Subcutaneous adipose tissue (tissue), 4 donors: Measurements from ENCODE around the gene PSKH1. TPM values are rescaled to one million over a fixed set of nuclear protein-coding genes. Genes with fewer than 3 reads are reported as not detected.

Experiments used
- total RNA-seq, 4 donors: library from RNA; depleted of rRNA; stranded (reverse); fragments of >200 nt; gene quantifications; one replicate each; pipeline ENCODE4 v1.1.0, GENCODE V29; 2016
- TF ChIP-seq, protein P1 (sequence below): fragments of 450-650 bp; IDR thresholded peaks from one replicate; pipeline ENCODE4 v1.5.1; 2016; ENCODE audit warnings: low read depth, mild to moderate bottlenecking, control low read depth, antibody characterized with exemption, moderate library complexity

PSKH1 gene
- total RNA-seq, 4 donors from 2014 or later: 7.0 to 28.4 (median 10.9) TPM

- TF ChIP-seq, protein P1, sequence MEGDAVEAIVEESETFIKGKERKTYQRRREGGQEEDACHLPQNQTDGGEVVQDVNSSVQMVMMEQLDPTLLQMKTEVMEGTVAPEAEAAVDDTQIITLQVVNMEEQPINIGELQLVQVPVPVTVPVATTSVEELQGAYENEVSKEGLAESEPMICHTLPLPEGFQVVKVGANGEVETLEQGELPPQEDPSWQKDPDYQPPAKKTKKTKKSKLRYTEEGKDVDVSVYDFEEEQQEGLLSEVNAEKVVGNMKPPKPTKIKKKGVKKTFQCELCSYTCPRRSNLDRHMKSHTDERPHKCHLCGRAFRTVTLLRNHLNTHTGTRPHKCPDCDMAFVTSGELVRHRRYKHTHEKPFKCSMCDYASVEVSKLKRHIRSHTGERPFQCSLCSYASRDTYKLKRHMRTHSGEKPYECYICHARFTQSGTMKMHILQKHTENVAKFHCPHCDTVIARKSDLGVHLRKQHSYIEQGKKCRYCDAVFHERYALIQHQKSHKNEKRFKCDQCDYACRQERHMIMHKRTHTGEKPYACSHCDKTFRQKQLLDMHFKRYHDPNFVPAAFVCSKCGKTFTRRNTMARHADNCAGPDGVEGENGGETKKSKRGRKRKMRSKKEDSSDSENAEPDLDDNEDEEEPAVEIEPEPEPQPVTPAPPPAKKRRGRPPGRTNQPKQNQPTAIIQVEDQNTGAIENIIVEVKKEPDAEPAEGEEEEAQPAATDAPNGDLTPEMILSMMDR: no peak
Measured at GRCh38 chr16:67883872-67884261, 9.2 kb upstream of the PSKH1 start.

DNA sequence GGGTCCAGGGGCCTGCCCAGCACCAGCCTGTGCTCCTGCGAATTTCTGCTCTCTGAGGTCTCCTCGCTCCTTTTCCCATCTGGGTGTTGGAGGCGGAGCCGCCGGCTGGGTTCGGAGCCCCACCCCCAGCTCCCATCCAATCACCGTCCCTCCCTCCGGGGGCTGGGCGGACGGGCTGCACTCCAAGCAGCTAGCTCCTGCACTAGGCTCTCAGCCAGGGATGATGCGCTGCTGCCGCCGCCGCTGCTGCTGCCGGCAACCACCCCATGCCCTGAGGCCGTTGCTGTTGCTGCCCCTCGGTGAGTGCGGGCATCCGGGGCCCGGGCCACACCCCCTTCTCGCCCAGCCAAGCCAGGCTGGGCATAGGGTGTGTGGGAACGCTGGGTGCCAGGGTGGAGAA is 8.4 kb upstream of the PSKH1 start, which contains the start of gene NRN1L:
NRN1L (plus strand) TSS at position 202 of the 400 bp plus-strand sequence; CDS start at position 221, 19 bp downstream.
- TF ChIP-seq, protein P1: no peak

DNA sequence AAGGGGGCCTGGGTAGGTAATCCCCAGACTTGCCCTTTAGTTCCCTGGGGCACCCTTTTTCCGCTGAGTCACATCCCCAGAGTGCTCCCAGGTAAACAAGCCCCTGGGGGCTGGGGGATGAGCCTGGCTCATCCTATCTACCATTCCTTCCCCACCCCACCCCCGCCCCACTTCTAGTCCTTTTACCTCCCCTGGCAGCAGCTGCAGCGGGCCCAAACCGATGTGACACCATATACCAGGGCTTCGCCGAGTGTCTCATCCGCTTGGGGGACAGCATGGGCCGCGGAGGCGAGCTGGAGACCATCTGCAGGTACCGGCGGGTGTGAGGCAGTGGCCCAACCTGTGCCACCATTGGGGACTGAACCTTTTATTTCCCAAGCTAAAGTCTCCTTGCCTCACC is 7.5 kb upstream of the PSKH1 start:
- TF ChIP-seq, protein P1: no peak

GRCh38 chr16:67885976-67886375 is 7.1 kb upstream of the PSKH1 start:
- TF ChIP-seq, protein P1: no peak

DNA sequence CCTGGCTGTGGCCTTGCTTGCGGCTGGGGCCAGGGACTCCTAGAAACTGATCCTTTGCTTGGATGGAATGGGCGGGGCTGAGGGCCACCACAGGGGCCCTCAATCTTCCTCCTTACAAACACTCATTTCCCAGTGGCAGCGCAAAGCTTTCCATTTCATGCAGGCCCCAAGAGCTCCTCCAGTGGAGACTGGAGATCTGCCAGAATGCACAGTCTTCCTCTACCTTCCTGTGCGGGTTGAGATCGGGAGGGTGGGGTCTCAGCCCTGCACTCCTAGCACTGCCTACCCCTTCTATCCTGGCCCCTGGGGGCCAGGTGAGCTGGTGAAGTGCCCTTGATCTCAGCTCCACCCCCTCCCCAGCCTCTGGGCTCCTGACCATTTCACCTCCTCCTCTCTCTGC is 6.7 kb upstream of the PSKH1 start:
- TF ChIP-seq, protein P1: no peak

DNA sequence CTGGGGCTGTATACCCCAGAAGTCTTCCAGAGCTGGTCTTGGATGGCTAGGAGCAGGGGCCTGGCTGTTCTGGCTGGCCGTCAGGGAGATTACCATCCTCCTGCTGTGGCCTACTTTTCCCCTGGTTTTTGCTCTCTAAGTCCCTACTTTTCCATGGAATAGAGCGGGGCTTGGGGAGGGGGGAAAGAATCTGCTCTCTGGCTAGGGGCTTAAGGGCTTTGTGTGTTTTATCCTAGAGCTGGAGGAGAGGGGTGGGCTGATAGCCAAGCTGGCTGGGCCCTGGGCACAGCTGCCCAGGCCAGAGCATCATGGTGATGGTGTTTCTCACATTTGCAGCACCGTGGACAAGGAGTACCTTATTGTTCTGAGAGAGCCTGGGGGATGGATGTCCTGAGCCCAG is 4.7 kb upstream of the PSKH1 start:
- TF ChIP-seq, protein P1: no peak

DNA sequence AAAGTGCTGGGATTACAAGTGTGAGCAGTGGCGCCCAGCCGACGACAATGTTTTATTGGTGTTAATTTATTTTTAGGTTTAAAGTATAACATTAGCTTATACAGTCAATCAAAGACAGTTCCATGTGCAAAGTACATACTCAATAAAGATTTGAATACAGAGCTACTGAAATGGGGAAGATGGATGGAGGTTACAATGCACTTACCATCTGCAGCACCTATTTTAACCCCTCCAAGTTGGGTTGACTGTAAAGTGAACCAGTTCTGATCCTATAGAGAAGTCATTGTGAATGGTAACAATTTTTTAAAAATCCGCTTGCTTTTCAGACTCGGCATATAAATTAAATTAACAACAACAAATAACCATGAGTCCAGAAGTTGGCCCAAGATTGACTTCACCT is 679 bp upstream of the PSKH1 start:
- TF ChIP-seq, protein P1: no peak
